HG03342 (cell line): ENCODE measurements around the gene PRSS56.

Experiments used
- ATAC-seq: cut with Tn5 transposase; IDR thresholded peaks from one replicate; pipeline ENCODE4 v1.9.1; 2021; ENCODE audit warnings: mild to moderate bottlenecking, moderate library complexity; ENCODE audit not compliant: unreplicated experiment

The PRSS56 gene

DNA sequence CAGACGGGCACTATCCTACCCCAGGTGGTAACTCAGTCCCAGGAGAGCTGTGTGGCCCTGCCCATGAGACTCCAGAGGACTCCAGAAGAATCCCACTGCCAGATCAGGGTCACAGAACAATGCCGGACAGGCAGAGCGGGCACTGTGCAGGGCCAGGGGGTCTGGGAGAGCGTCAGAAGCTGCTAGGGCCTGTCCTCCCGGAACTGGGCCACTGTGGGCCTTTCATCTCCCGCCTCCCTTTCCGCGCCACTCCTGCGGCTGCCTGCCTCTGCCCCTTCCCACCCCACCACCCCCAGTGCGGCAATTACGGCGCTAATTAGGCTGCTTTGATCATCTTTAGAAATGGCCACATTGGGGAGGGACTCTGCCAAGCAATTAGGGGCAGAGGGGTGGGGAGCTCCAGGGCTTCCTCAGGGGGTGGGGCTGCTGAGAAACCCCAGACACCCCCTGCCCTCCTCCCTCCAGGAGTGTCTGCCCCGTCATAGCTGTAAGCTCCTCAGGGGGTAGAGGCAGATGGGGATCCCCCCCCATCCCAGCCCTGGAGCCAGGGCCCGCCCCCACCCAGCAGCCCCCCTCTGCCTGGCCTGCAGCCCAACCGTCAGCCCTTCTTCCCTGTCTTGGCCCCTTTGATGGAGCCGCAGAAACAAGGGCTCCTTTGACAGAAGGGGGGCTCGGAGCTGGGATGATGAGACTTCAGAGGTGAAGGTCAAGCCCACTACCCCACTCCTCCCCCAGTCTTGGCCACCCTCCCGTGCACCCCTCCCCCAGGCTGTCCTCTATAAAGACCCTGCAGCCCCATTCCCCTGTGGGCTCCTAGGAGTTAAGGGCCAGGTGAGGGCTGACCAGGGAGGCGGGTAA lies at the start of gene PRSS56:
TSS of gene PRSS56 (plus strand) at position 808 of the 858 bp plus-strand sequence. CDS start 211 bp downstream, outside the sequence.
- no peak for ATAC-seq

DNA sequence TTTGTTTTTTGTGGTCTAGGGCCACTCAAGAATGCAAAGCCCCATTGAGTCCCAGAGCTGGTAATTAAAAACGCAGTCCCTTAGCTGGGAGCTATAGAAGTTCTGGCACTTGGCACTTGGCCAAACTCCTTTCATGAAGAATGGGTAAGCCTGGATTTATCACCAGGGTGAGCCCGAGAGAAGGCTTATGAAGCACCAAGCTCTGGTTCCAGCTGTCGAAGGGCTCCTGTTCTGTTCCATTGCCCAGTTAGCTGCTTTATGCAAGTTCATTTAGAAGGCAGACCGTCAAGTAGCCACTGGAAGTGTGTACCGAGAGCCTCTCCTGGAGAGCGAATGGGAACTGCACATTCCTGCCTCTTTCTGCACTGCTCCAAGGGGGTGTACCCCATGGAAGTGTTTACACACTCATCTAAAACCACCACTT lies 46.7 kb upstream of the PRSS56 start:
- ATAC-seq = no peak

DNA sequence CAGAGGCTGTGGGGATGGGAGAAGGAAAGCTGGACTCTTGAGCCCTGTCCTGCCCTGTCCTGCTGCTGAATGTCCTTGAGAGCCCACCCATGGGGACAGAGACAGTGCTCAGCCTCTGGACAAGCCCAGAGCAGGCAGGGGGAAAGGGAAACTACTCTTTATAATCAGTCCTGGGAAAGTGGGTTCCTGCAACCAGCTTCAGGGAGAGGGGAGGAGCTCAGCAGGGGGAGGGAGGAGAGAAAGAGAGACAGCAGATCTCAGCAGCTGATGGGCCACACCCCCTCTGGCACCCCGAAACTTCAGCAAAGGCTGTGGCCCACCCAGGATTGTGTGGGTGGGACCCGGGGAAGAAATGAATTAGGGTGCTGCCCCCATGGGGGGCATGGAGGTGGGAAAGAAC lies 44.1 kb upstream of the PRSS56 start:
- ATAC-seq = no peak

DNA sequence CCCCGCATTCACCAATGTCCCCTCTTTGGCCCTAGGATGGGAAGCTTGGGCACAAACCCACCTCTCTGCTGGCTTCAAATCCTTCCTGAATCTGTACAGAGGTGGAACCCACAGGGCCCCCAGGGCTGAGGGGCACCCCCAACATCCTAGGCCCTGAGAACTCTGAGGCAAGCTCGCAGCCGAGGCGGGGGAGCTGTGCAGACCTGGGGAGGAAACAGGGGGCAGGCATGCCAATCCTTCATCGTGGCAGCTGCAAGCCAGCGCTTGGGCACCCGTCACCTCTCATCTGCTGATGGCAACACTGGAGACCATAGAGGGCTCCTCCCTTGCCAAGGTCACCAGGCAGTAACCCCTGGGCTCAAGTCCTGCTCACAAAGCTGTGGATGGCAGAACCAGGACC lies 43.4 kb upstream of the PRSS56 start:
- ATAC-seq = no peak

DNA sequence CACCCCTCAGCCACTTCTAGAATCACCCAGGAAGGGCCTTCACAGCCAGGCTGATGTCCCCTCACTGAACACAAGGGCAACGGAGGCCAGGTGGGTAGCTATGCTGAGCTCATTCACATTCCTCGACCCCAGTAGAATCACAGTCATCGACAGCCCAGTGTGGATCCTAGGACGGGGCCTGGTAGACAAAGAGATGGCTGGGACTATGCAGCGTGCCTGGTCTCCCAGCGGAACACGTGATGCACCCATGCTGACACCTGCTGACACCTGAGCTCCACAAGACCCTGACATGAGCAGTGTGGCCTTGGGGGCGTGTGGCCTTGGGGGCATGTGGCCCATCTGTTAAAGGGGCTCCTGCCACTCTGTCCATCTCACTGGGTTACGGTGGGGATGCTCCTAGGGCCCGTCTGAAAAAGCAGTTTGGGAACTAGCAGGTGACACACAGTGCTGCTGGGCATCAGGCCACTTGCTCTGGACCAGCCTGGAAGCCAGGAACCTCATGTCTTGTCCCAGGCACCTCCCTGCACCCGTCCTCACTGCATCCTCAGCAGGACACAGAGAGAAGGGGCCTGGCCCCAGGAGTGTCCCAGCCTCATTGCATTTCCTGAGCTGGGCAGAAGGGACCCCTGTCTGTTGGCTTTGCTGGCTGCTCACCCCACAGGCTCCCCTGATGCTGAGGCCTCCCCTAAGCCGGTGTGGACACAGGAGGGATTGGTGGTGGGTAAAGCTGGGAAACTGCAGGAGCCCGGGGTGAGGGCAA lies 42.3 kb upstream of the PRSS56 start:
- no peak for ATAC-seq

DNA sequence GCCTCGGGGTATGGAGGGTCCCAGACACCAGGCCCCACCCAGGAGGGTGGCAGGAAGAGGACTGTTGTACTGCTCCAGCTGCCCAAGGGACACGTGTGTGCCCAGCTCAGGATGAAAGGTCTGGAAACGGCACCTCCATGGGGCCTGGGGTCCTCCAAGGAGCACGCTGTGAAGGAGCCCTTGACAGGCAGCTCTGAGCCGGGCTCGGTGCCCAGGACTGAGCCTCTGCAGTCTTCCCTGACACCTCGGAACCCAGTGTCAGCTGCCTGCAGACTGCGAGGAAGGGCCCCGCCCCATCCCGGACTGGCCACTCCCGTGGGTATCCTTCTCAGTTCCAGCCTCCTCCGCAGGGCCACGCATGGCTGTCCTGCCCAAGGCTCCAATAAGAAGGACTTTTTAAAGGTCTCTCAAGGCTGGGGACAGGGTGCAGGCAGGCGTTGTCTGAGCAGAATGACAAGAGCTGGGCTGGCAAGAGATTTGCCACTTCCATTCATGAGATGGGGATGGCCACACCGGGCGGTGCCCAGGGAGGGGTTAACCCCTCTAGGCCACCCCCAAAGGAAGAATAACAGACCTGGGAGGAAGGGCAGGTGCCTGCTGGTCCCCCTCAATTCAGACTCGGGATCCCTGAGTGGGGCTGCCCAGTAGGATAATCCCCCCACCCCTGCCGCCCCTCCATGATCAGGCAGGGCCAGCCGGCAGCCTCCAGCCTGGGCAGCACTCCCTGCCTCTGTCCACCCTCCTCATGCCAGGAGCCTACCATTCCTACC lies 41.4 kb upstream of the PRSS56 start:
- ATAC-seq = no peak

DNA sequence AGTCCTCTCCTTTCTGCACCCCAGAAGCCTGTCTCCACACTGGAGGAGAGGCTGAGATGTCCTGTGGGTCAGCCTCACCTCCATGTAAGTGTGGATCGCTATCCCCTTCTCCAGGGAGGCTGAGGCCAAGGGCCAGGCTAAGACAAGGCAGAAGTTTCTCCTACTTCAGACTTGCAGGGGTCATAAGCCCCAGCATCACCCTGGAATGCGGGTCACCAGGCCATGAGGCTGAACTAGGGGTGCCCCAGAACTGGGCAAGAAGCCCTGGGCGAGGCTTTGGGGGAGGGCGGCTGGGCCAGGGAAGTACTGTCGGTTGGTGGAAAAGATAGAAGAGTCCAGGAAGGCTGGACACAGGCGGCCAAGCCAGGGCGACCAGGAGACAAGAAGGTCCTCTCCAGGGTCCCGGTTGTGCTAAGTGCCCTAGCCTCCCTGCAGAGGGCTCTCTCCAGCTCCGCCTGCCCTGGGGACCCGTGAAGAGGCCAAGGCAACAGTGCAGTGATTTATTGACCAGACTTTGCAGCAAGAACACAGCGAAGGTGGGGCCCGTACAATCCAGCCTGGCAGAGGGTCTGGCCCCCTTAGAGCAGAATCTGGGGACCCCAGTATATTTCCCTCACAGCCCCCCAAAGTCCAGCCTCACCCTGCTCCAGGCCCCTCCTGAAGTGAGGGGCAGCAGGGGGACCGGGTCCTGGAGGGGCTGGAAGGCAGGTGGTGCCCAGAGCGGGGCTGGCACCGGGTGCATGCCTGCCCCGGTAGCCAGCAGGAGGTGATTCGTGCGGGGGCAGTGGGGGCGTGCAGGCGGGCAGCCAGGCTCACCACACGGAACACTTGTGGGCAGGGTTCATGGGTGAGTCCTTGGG lies 40.6 kb upstream of the PRSS56 start:
- ATAC-seq = no peak

DNA sequence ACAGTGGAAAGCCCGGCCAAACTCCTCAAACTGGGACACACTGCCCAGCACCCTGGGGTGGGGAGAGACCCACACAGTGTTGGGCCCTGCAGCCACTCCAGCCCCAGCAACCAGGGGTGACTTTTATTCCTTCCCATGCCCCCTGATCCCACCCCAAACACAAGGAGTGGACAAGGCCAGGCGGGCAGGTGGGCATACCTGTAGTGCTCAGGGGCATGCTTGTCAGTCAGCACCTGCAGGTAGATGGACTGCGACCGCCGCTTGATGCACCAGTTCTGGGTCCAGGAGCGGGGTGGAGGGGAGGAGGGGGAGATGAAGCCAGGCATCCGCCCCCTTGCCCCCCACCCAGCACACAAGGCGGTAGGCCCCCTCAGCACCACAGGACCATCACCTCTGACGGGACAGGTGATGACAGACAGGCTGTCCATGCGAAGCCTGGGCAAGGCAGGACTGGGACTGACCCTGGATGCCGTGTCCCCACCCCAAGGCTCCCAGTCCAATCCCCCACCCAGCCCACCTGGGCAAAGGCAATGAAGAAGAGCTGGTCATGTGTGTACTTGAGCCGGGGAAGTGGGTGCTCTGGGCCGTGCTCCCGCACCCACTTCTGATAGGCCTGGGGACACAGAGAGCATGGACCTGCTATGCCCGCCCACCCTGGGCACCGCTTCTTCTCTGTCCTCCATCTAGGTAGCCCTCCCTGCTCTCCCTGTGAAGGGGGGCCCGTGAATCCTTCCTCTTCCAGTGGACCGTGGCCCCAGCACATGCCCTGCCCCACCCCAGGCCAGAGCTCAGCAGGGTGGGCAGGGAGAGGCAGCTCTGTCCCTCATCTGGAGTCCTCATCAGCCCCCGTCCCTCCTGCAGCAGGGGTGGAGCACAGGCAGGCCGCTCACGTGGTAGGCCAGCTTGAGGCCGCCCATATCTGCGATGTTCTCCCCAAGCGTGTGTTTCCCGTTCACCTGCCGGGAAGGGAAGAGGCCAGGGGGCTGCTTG lies 39.7 kb upstream of the PRSS56 start:
- ATAC-seq = no peak

DNA sequence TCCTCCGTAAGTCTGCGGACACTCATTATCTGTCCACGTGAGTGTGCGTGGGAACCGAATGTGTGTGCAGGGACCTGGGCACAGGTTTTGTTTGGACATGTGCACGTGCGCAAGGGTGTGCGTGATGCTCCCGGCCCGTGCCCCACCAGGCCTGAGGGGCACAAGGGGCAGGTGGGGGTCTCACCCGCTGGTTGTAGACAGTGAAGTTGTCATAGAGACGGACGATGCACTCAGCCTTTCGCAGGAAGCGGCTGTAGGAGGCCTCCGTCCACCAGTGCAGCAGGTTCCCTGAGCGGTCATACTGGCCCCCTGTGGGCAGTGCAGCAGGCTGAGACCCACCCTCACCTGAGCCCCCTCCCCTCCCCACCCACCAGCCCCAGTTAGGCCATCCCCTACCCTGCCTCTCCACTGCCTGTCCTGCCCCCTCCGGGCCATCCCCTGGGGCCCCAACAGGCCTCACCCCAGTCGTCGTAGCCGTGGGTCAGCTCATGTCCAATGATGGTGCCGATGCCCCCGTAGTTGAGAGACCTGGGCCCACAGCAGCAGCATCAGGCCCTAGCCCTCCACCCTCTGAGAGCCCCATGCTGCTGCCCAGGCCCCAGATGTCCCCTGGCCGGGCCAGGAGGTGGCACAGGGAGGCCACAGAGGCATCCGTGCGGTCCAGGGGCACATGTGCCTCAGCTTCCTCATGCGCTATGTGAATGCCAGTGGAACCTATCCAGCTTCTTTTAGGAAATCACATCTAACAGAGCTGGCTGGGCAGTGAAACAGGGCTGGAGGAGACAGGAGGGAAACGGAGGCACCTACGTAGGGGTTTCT lies 38.7 kb upstream of the PRSS56 start:
- ATAC-seq = no peak

DNA sequence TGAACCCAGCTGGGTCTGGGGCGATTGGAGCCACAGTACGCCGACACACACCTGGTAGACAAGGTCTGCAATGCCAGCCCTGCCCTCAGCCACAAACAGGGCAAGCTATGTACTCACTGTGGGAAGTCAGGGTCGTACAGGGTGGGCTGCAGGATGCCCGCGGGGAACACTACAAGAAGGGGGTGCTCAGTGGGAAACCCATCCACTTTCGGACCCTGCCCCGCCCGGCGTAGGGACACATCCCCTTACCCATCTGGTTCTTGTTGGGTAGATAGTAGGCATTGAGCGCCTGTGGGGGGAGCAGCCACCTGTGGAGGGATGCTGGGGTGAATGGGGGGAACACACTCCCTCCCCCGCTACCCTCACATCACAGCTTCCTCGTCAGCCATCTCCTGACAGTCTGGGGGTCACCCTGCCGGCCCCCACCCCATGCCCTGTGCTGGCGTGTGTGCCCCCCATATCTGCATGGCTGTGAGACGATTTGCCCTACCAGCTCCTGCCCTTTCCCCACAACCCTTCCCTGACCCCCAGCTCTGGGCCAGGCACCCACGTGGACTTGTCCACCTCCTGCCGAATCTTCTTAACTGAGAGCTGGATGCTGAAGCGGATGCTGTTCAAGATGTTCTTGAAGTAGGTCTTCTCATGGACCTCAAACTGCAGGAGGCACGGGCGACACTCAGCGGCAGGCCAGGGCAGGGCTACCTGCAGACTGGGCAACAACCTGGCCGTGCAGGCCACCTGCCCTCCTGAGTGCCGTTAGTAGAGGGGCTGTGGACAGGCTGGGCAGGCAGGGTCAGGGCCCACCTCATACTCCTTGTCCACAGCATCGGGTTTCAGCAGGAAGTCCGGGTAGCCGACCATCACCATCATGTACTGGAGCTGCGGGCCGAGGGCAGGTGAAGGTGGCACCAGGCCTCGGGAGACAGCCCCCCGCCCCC lies 37.6 kb upstream of the PRSS56 start:
- ATAC-seq = no peak

DNA sequence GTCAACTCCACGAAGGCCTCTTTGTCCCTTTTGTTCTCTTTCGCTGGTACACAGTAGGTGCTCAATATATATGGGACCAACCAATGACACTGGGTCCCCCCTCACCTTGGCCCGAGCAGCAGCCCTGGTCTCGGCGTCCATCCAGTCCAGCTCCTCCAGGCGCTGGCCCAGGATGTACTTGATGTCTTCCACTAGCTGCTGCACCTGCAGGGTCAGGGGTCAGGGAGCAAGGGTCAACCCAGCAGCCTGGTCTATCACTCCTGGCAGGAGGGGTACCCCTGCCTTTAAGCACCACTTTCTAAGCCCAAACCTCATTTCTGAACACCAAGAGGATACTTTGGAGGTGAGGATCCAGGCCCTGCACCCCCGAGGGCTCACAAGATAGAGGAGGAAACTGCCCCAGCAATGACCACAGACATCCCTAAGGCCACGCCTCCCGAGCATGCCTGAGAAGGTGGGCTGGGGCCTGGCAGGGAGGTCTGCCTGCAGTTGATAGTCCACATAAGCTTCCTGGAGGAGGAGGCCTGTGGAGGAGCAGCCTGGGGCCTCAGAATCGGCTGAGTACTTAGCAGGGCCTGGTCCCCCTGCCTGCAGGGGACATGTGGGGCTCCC lies 36.8 kb upstream of the PRSS56 start:
- no peak for ATAC-seq

DNA sequence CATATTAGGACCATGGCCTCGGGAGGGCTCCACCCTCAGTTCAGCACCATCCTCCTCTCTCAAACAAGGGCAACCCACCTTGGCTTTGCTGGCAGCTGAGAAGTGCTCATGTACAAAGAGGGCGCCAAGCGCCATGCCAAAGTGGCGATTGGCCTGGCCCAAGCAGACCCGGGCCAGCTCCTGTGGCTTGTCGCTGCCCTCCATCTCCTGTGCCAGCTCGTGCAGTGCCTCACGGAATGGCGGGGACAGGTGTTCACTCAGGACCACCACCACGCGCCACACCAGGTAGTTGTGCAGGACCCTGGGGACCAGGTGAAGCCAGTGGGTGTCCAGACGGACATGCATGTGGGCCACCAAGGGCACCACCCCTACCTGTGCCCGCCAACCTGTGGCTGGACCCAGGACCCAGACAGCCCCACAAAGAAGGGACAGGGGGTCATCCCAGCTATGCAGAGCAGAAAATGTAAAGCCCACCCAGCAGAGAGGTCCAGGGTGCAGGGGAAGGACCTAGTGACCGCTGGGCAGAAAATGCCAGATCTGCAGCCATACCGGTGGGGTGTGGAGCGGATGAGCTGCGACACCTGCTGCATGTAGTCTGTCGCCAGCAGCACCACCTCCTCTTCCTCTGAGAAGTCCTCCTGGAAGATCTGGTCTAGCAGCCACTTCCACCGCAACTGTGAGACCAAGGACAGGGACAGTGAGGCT lies 36.1 kb upstream of the PRSS56 start:
- no peak for ATAC-seq

DNA sequence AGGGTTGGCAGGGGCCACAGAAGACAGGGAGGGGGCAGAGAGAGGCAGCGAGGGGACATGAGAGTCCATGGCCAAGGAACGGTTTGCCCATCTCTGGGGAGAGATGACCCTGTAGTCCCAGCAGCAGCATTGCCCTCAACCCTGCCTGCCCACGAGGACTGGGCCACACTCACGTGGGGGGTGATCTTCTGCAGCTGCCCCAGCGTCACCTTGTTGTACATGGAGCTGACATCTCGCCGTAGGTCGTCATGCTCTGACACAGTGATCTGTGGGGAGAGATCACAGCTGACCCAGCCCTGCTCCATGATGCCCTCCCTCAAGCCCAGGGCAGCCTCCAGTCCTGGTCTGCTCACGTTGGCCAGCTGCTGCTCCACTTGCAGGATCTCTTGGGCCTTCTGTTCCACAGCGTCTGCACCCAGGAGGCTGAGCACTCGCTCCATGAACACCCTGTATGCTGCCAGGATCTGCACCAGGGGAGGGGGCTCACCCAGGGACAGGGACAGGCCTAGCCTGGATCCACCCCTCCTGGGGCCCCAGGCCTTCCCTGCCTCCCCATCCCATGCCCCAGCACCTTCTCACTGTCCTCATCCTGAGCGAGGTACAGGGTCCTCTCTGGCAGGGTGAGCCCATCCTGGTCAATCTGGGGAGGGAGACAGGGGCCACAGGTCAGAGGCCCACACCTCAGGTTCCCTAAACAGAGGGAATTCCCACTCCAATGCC lies 35.4 kb upstream of the PRSS56 start:
- ATAC-seq = no peak

DNA sequence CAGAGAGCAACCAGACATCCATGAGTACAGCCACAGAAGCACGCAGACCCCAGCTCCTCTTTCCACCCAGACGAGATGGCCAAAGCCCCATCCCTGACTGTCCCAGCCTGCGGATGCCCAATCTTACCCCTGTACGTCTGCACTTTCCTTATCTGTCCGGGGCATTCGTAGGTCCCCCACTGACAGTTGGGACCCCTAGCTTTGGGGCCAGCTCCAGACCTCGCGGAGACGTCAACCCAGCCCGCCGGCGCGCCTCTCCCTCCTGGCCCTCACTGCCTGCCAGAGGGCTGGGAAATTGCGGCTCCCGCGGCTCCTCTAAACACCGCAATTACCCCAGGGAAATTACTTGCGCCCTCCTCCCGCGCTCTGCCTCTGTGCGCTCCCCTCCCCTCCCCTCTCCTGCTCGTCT lies 34.8 kb upstream of the PRSS56 start:
- no peak for ATAC-seq

DNA sequence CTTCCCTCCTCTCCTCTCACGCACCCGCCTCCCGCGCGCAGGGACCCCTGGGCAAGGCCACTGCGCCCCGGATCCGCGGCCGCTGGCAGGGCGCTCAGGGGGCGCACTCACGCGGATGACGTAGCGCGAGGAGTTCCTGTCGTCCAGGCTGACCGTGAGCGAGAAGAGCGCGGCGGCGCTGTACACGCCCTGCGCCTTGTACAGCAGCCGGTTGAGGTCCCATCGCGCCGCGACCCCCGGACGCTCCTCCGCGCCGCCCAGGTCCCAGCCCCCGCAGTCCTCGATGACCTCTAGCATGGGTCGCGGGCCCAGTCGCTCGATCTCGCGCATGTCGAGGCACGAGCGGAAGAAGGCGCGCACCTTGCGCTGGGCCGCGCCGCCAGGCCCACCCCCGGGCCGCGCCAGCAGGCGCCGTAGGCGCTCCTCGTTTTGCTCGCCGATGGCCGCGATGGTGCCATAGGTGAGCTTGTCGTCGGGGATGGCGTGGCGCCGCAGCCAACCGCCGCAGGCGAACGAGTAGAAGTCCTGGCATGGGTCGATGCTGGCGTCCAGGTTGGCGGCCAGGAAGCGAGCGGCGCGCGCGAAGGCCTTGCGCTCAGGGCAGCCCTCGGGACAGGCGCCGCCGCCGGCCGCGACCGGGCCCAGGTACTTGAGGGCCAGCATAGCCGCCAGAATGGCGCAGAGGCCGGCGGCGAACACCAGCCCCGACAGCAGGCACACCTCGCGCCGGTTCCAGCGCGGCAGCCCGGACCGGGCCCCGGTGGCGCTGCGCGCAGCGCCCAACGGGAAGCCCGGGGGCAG lies 34.2 kb upstream of the PRSS56 start:
- ATAC-seq = no peak
